Neural cell (in vitro differentiated cells): Measurements from ENCODE around the gene BLCAP. TPM values are rescaled to one million over a fixed set of nuclear protein-coding genes. Genes with fewer than 3 reads are reported as not detected.

ENCODE experiments used
- H2AFZ ChIP-seq: fragments of 200-600, 300-800 bp; sonication (generic), shearing (Covaris generic); 2 replicates; pipeline ENCODE4 v1.6.0; 2014; ENCODE audit warnings: low read depth, mild to moderate bottlenecking, antibody characterized with exemption, low read length, moderate library complexity
- H3F3A ChIP-seq: fragments of 200-600 bp; shearing (Covaris generic); 2 replicates; pipeline ENCODE4 v1.6.1; 2016; ENCODE audit warnings: mild to moderate bottlenecking, moderate library complexity, mixed read lengths, antibody characterized with exemption, low read length; ENCODE audit not compliant: insufficient read depth, poor library complexity, severe bottlenecking
- H3K27ac ChIP-seq: fragments of 200-600, 300-800 bp; sonication (generic), shearing (Covaris generic); 2 replicates; pipeline ENCODE4 v1.5.1; 2014; ENCODE audit warnings: mild to moderate bottlenecking, low read length, moderate library complexity
- H3K27me3 ChIP-seq: fragments of 300-800, 200-600 bp; sonication (generic), shearing (Covaris generic); 2 replicates; pipeline ENCODE4 v1.6.0; 2014; ENCODE audit warnings: mild to moderate bottlenecking, low read depth, low read length, moderate library complexity; ENCODE audit not compliant: insufficient read depth
- H3K36me3 ChIP-seq: fragments of 300-800, 200-600 bp; sonication (generic), shearing (Covaris generic); 2 replicates; pipeline ENCODE4 v1.5.1; 2014; ENCODE audit warnings: mild to moderate bottlenecking, antibody characterized with exemption, low read length, moderate library complexity; ENCODE audit not compliant: insufficient read depth
- H3K4me2 ChIP-seq: fragments of 300-800, 200-600 bp; sonication (generic), shearing (Covaris generic); 2 replicates; pipeline ENCODE4 v1.6.0; 2014; ENCODE audit warnings: mild to moderate bottlenecking, low read length
- H3K4me3 ChIP-seq: fragments of 300-800, 200-600 bp; sonication (generic), shearing (Covaris generic); 2 replicates; pipeline ENCODE4 v1.5.1; 2014; ENCODE audit warnings: mild to moderate bottlenecking, low read length, moderate library complexity
- H3K79me2 ChIP-seq: fragments of 200-600 bp; shearing (Covaris generic); replicated peaks from 2 replicates; pipeline ENCODE4 v1.6.0; 2014; ENCODE audit warnings: mild to moderate bottlenecking, low read length, moderate library complexity; ENCODE audit not compliant: insufficient read depth
- H3K9ac ChIP-seq: fragments of 300-800, 200-600 bp; sonication (generic), shearing (Covaris generic); 2 replicates; pipeline ENCODE4 v1.6.1; 2016; ENCODE audit warnings: mild to moderate bottlenecking, low read length, mixed read lengths
- H3K9me2 ChIP-seq: fragments of 200-600 bp; shearing (Covaris generic); 2 replicates; pipeline ENCODE4 v1.6.1; 2016; ENCODE audit warnings: mild to moderate bottlenecking, low read length, mixed read lengths; ENCODE audit not compliant: insufficient read depth
- H3K9me3 ChIP-seq: fragments of 200-600, 300-800 bp; sonication (generic), shearing (Covaris generic); 2 replicates; pipeline ENCODE4 v1.6.1; 2016; ENCODE audit warnings: mild to moderate bottlenecking, mixed run types, low read length, moderate library complexity, mixed read lengths
- H4K20me1 ChIP-seq: fragments of 200-600 bp; shearing (Covaris generic); 2 replicates; pipeline ENCODE4 v1.6.1; 2016; ENCODE audit warnings: mild to moderate bottlenecking, mixed run types; ENCODE audit not compliant: insufficient read depth
- EP300 ChIP-seq: fragments of 450-650 bp; conservative IDR thresholded peaks from 2 replicates; pipeline ENCODE4 v1.6.1; 2014; ENCODE audit warnings: antibody characterized with exemption, mild to moderate bottlenecking, moderate library complexity; ENCODE audit not compliant: poor library complexity, severe bottlenecking
- EZH2 ChIP-seq: fragments of 200-600, 300-800 bp; shearing (Covaris generic), sonication (generic); IDR thresholded peaks from 2 replicates; pipeline ENCODE4 v1.6.1; 2014; ENCODE audit warnings: antibody characterized with exemption, low read length, borderline replicate concordance, mild to moderate bottlenecking; ENCODE audit not compliant: insufficient read depth, poor library complexity, severe bottlenecking
- MXI1 ChIP-seq: fragments of 450-650 bp; conservative IDR thresholded peaks from 2 replicates; pipeline ENCODE4 v1.6.1; 2014; ENCODE audit warnings: antibody characterized with exemption, mild to moderate bottlenecking; ENCODE audit not compliant: poor library complexity, severe bottlenecking
- POLR2AphosphoS5 ChIP-seq: IDR thresholded peaks from 2 replicates; pipeline ENCODE4 v1.6.1; 2012
- RAD21 ChIP-seq: fragments of 450-650 bp; conservative IDR thresholded peaks from 2 replicates; pipeline ENCODE4 v1.6.1; 2014; ENCODE audit warnings: antibody characterized with exemption, mild to moderate bottlenecking, moderate library complexity
- SMC3 ChIP-seq: fragments of 450-650 bp; conservative IDR thresholded peaks from 2 replicates; pipeline ENCODE4 v1.6.1; 2014; ENCODE audit warnings: antibody characterized with exemption, mild to moderate bottlenecking, moderate library complexity; ENCODE audit not compliant: poor library complexity
- TAF1 ChIP-seq: IDR thresholded peaks from 2 replicates; pipeline ENCODE4 v1.6.1; 2012; ENCODE audit warnings: low read depth
- polyA plus RNA-seq: library from polyadenylated mRNA; depleted of rRNA; stranded (reverse); fragments of >200 nt; gene quantifications from 2 replicates; pipeline ENCODE4 v1.2.3, GENCODE V29; 2014
- TF ChIP-seq, protein P1 (sequence below): IDR thresholded peaks from 2 replicates; pipeline ENCODE4 v1.6.1; 2012; ENCODE audit warnings: borderline replicate concordance
- TF ChIP-seq, protein P2 (sequence below): fragments of 450-650 bp; IDR thresholded peaks from 2 replicates; pipeline ENCODE4 v1.5.1; 2014; ENCODE audit warnings: antibody characterized with exemption, mild to moderate bottlenecking, moderate library complexity; ENCODE audit not compliant: poor library complexity, severe bottlenecking

BLCAP gene
- polyA plus RNA-seq, 1 donor from 2014 or later = 344 TPM

DNA sequence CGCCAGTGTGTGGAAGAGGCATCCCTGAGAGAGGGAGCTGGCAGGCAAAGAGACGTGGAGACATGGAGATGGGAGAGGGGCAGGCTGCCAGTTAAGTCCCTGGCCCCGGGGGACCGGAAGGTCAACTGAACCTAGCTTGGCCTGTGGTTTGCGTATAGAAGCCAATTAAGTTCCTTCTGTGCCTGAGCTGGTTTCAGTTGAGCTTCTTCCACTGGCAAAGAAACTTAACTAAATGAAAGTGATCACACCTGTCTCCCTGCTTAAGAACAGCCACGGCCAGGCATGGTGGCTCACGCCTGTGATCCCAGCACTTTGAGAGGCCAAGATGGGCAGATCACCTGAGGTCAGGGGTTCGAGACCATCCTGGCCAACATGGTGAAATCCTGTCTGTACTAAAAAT lies 33.4 kb downstream of the BLCAP start:
- H3F3A ChIP-seq = no peaks in the 10 kb centered on the region
- no peaks in the 10 kb centered on the region for H3K79me2 ChIP-seq
- H3K27me3 ChIP-seq = no peaks in the 10 kb centered on the region
- H4K20me1 ChIP-seq = no peaks in the 10 kb centered on the region
- no peak overlapping the region for H3K4me3 ChIP-seq
- no peaks in the 10 kb centered on the region for H3K36me3 ChIP-seq
- no peaks in the 10 kb centered on the region for H3K9me3 ChIP-seq
- H3K9me2 ChIP-seq = no peaks in the 10 kb centered on the region
- H3K9ac ChIP-seq = no peak overlapping the region
- H3K4me2 ChIP-seq = no peak overlapping the region
- TF ChIP-seq MXI1 = no peak
- TF ChIP-seq, protein P1, sequence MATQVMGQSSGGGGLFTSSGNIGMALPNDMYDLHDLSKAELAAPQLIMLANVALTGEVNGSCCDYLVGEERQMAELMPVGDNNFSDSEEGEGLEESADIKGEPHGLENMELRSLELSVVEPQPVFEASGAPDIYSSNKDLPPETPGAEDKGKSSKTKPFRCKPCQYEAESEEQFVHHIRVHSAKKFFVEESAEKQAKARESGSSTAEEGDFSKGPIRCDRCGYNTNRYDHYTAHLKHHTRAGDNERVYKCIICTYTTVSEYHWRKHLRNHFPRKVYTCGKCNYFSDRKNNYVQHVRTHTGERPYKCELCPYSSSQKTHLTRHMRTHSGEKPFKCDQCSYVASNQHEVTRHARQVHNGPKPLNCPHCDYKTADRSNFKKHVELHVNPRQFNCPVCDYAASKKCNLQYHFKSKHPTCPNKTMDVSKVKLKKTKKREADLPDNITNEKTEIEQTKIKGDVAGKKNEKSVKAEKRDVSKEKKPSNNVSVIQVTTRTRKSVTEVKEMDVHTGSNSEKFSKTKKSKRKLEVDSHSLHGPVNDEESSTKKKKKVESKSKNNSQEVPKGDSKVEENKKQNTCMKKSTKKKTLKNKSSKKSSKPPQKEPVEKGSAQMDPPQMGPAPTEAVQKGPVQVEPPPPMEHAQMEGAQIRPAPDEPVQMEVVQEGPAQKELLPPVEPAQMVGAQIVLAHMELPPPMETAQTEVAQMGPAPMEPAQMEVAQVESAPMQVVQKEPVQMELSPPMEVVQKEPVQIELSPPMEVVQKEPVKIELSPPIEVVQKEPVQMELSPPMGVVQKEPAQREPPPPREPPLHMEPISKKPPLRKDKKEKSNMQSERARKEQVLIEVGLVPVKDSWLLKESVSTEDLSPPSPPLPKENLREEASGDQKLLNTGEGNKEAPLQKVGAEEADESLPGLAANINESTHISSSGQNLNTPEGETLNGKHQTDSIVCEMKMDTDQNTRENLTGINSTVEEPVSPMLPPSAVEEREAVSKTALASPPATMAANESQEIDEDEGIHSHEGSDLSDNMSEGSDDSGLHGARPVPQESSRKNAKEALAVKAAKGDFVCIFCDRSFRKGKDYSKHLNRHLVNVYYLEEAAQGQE = no peak
- no peak for TF ChIP-seq POLR2AphosphoS5
- TF ChIP-seq EZH2 = no peak
- TF ChIP-seq, protein P2, sequence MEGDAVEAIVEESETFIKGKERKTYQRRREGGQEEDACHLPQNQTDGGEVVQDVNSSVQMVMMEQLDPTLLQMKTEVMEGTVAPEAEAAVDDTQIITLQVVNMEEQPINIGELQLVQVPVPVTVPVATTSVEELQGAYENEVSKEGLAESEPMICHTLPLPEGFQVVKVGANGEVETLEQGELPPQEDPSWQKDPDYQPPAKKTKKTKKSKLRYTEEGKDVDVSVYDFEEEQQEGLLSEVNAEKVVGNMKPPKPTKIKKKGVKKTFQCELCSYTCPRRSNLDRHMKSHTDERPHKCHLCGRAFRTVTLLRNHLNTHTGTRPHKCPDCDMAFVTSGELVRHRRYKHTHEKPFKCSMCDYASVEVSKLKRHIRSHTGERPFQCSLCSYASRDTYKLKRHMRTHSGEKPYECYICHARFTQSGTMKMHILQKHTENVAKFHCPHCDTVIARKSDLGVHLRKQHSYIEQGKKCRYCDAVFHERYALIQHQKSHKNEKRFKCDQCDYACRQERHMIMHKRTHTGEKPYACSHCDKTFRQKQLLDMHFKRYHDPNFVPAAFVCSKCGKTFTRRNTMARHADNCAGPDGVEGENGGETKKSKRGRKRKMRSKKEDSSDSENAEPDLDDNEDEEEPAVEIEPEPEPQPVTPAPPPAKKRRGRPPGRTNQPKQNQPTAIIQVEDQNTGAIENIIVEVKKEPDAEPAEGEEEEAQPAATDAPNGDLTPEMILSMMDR = no peak
- no peak for TF ChIP-seq RAD21
- TF ChIP-seq EP300 = no peak
- no peak for TF ChIP-seq SMC3
- TF ChIP-seq TAF1 = no peak
- no peak overlapping the region for H3K27ac ChIP-seq
- H2AFZ ChIP-seq = no peak overlapping the region

DNA sequence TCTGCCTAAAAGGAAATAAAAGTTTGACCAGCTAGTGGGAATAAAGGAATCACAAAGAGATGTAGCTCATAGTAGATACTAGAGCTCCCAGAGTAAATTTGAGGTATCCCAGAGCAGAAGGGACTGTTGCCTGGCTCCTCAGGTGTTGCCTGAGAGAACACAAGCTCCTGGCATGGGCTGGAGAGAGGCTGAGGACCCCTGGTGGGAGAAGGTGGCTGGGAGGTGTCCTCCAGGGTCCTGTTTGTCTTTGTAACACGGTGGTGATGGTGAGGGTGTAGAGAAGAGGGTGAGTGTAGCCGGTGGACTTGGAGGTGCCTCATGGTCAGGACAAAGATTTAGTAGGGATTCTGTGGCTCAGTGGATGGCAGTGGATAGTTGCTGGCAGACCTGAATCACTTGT lies 34.7 kb downstream of the BLCAP start:
- Histone ChIP-seq H3K36me3 (no peaks in the 10 kb centered on the region), H2AFZ (no peak overlapping the region), H3K9ac (no peak overlapping the region), H3F3A (no peaks in the 10 kb centered on the region), H3K9me2 (no peaks in the 10 kb centered on the region), H3K27me3 (no peaks in the 10 kb centered on the region), H3K9me3 (no peaks in the 10 kb centered on the region), H3K4me2 (no peak overlapping the region), H3K27ac (no peak overlapping the region), H3K4me3 (no peak overlapping the region), H4K20me1 (no peaks in the 10 kb centered on the region), H3K79me2 (no peaks in the 10 kb centered on the region)
- no peak for TF ChIP-seq SMC3
- TF ChIP-seq EP300 = no peak
- TF ChIP-seq MXI1 = no peak
- TF ChIP-seq, protein P1 = no peak
- no peak for TF ChIP-seq POLR2AphosphoS5
- TF ChIP-seq EZH2 = no peak
- no peak for TF ChIP-seq RAD21
- TF ChIP-seq, protein P2 = no peak
- TF ChIP-seq TAF1 = no peak
